GM18519 (cell line): Measurements from ENCODE around the gene TTC32.
"Not testable (repeated sequence)": the region's sequence is repeated elsewhere in the genome, so short reads cannot be mapped to it uniquely, and the experiment has no call there.

Source experiments
- ATAC-seq: cut with Tn5 transposase; IDR thresholded peaks from one replicate; pipeline ENCODE4 v1.9.1; 2021; ENCODE audit warnings: mild to moderate bottlenecking, moderate library complexity; ENCODE audit not compliant: unreplicated experiment, low FRiP score

TTC32 gene

DNA sequence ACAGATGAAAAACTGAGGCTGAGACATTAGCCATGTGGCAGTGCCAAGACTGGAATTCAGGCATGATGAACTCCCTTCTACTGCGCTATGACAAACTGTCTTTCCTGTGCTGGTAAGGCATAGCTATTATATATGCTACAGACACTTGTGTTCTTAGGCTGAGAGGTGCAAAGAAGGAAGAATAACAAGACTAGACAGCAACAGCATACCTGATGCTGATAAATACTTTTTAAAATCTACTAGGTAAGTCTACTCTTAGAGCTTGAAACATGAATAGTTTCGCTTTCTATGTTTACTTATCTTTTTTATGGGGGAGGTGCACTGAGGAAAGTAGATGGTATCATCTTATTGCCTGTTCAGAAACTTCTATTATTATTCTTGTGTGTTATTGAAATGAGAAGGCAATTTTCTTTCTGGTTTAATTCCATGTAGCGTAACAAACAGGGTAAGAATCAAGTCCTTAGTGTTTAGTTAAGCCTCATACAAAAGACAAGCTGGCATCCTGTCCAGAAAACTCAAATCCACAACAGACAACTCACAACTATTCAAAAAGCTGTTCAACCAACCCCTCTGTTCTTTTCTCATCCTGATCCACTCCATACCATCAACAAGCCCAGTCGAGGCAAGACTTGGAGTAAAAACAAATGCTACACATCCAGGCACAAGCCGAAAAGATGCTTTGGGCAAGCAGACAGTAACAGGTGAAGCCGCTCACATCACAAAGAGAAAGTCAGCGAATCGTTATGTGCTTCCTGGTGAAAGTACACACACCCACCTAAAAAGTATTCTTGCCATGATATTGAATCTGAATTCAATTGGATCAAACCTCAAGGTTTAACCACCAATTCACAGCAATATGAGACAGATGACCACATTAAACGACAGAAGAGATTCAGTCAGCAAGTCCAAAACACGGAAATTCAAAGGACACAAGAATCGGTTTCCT lies 1.5 kb downstream of the TTC32 start:
- ATAC-seq: peak; percentile 28

DNA sequence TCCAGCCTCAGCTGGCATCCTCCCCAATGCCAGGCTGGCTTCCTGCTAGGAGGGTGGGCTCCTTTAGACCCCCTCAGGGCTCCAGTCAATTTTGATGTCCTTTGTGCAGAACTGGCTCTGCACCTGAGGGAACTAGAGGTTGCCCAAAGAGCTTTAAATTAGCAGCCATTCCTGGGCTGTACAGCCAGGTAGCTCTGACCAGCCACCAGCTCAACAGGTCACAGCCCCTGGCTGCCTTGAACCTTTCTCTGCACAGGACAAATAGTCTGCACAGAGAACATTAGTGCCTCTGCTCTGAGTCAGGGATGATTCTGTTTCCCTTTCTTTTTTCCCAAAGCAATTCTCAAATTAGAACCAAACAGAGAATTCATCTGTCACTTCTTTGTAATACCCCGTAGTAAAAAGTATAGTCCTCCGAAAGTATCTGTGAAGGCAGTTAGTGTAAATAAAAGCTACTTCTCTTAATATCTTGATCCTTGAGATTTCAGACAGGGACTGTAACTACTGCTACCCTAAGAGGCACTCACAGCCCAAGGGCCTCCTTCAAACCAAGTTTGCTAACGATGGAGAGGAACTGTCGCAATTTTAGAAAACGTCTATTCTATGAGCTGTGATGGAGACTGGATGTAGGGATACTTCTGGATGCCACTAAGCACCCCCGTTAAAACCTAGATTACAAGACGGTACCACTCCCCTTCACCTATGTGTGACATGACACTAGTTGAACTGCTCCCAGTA lies 3.0 kb downstream of the TTC32 start:
- ATAC-seq: no peak

DNA sequence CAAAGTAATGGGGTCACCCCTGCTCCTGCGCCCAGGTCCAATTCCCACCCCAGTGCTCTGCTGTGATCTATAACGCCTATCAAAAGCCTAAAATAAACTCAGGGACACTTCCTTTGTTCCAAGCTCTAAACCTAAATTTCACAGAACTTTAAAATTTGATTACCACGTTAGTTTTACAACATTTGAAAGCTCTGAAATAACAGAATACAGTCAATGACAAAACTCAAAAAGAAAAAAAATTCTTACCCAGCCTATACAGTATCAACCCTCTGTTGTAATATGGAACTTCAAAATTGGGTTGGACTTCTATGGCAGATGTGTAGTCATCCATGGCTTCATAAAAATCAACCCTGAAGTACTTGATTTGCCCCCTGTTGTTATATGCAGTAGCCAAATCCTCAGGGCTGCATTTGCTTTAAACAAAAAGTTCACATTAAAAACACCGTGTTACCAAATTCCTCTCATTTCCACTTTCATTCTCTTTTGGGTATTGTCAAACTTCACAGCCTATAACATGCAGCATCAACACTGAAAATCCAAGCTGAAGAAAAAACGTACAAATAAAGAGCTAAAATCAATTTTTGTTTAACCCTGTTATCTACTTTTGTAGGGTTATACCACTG lies 4.0 kb downstream of the TTC32 start:
- ATAC-seq: no peak

DNA sequence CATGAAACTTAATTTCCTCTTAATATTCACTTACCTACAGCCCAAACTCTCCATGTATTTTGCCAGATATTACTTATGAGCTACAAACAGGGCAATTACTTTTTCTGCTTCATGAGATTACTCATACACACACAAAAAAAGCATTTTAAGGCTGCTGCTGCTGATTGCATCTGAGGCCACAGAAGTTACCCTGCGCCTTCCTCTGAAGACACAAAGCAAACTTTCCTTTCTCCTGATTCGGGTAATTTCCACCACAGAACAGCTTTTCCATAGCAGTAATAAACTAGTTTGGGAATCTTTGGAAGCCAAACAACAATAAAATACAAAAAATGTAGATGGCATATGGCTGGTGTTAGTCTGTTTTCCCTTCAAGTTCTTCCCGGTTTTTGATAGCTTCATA lies 6.2 kb downstream of the TTC32 start:
- ATAC-seq: no peak

DNA sequence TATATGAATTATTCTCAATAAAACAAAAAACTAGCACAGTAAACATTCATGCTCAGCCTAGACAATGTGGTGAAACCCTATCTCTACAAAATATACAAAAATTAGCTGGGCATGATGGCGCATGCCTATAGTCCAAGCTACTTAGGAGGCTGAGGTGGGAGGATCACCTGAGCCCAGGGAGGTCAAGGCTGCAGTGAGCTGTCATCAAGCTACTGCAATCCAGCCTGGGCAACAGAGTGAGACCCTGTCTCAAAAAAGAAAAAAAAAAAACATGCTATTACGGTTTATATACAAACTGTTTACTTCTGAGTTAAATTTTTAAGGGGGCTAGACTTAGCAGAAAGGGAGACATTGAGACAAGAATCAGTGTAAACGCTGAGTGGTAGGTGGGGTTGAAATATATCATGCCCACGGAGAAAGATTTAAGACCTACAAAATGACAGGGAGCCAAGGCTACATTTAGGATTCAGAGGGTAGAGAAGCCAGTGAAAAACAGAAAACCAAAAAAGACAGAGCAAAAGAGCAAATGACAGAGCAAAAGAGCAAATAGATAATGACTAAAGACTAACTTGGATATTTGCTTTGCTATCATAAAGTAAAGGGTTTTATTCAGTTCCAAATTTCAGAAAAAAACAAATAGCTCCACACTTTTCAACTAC lies 7.5 kb downstream of the TTC32 start:
- peak; percentile 7 for ATAC-seq

DNA sequence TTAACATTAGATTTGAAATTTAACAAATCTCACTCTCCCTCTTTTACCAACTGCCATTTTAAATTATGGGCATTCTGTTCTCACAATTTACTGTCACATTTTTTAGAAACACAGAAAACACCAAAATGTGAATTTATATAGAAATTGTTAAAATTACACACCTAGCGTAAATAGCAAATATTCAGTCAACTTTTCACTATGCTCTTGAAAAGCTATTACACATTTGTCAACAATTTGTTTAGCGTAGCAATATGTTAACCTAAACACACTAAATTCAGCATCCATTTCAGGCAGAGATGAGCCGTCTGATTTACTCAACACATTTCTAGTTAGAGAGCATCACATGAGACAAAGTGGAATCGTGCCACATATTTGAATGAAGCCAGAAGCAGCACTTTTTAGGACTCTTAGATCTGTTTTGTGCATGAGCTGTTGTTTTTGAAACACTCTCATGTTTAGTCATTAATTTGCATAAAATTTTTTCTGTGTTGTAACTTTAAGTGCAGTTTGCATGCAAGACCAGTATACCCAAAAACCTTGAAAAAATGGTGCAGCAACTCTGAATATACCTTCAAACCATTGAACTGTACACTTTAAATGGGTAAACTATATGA lies 8.2 kb downstream of the TTC32 start:
- ATAC-seq: peak; percentile 78

DNA sequence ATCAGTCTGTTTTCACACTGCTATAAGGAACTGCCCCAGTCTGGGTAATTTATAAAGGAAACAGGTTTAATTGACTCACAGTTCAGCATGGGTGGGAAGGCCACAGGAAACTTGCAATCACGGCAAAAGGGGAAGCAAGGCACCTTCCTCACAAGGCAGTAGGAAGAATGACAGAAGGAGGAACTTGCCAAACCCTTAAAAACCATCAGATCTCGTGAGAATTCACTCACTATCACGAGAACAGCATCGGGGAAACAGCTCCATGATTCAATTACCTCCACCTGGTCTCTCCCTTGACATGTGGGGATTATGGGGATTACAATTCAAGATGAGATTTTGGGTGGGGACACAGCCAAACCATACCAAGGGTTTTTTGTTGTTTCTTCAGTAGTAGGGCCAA lies 9.8 kb downstream of the TTC32 start:
- ATAC-seq: not testable (repeated sequence)

DNA sequence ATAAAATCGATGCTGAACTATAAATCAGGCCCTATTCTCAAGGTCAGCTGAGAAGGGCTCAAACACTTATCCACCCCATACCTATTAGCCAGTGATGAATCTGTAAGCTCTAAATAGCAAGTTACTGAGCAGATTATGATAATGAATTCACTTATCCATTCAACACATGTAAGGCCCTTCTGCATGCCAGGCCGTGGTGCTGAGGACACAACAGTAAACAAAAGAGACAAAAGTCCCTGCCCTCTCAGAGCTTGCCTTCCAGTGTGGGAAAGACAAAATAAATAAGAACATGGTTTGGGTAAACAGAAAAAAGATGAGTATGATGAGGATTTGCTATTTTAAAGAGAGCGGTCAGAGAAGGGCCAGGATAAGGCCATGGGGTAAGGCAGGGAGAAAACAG lies 11.7 kb downstream of the TTC32 start:
- no peak for ATAC-seq

DNA sequence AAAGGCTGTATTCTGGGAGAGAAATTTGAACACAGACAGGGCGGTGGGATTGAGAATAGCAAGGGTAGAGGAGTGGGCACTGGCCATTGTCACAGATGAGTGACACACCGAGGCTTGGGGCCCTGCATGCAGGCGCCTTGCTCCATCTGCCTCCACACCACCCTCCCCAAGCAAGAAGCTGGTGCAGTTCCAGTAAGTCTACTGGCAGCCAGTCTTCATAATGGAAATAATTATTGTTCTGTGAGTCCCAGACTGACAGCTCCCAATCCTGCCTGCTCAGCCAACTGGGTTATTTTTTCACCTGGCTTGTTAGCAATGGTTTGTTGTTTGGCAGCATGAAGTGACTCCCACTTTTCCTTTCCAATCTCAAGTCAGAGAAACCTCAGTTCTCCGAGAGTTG lies 13.0 kb downstream of the TTC32 start:
- ATAC-seq: no peak

DNA sequence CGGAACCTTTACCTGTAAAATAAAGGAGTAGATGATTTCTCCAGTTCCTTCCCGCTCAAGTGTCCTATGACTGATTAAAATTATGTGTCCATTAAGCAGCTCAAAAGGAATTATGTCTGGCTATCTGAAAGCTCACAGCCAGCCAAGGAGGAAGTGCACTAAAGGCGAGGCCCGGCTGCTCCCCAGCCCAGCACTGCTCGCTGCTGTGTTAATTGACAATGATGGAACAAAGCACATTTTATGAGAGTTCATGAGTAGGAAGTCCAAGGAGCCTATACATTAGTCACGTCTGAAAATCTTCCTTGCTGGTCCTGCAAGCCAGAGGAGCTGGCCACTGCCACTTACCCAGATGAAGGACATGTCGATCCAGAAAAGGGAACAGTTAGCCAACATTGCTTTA lies 14.3 kb downstream of the TTC32 start:
- ATAC-seq: no peak

DNA sequence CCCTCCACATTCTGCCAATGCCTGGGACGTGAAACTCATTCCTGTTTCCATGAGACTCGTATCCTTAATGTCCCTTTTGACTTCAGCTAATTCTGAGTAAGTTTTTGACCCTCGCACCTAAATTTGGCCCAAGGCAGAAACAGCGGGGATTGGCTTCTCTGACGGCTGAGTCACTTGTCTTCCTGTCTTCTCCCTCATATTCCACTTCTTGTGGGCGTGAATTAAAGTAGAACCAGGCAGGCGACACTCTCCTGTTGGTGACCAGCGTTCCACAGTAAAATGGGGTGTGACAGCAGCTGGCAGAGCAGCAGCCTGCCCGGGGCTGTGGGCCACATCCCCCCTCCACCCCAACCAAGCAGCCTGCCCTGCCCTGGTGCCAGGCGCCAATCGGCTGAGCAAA lies 15.5 kb downstream of the TTC32 start:
- no peak for ATAC-seq

DNA sequence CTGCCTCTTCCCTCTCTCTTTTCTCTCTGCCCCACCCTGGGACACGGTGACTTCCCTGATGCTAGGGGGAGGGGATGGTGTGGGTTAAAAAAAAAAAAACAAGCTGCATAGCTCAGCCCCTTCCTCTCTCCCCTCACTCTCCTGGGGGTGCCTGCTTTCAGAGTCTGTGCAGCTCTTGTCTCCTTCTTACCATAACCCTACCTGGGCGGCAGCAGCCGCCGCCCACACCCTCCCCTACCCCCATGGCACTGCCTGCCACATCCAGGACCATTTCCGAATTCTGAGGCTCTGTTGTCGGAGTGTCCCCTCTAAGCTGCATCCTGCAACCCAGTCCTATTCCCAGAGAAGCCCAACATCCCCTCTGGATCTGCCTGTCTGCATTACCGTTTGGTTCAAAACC lies 16.0 kb downstream of the TTC32 start:
- no peak for ATAC-seq

DNA sequence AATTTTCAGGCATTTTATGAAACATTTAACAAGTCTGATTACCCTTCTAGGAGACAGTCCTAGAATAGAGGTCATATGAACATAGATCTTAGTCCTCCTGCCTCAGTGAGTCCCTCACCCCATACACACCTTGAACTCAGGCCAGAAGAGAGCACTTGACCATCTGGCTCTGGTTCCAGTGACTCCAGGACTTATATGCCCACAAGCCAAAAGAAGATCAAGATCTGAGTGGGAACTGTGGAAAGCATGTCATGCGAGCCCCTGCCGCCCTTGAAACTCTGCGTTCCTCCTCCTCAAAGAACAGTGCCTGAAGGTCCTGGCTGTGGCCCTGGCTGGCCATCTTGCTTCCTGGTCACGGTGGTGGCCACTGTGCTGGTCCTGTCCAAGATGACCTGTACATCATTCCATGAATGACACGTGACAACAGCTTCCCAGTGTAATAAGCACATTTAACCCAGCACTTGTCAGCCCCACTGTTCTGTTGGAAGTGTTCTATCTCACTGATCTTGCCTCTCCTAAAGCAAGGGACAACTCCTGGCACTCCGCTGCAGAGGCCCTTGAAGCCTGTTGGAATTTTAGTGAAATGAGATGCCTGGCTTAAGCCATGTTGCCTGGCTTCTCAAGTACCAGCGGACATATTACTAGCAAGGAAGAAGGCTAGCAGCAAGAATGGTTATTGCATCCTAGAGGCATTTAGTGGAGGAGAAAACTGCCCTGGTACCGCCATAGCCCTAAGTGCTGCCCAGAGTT lies 17.6 kb downstream of the TTC32 start:
- ATAC-seq: no peak

DNA sequence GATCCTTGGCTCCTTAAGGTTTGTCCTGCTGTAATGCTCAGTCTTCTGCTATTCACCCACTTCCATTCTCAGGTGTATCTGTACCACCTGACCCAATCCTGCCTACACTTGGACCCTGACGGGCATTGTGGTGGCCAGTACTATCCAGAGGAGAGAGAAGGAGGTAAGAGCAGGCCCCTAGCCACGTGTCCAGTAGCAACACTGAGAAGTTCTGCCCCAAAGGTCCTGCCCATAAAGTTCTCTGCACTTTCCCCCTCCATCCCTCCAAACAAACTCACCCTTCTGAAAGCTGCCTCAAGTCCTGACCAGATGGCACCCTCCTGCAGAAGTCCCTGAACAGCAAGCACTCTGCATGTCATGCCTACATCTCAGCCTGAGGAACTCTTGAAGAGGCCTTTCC lies 18.3 kb downstream of the TTC32 start:
- no peak for ATAC-seq

DNA sequence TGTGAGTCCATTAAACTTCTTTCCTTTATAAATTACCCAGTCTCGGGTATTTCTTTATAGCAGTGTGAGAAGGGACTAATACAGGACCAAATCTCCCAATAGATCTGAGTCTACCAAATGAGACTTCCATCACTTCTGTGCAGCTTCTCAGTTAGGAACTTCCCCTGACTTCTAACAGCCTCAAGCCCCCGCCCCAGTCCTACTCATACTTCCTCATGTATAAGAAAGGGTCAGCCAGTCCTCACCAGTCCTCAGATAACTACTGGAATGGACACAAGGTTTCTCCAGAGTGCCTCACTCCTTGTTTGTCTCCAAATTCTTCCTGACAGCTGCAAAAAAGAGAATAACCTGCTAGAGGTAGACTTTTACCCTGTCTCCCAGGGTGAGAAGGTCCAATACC lies 19.5 kb downstream of the TTC32 start:
- no peak for ATAC-seq

DNA sequence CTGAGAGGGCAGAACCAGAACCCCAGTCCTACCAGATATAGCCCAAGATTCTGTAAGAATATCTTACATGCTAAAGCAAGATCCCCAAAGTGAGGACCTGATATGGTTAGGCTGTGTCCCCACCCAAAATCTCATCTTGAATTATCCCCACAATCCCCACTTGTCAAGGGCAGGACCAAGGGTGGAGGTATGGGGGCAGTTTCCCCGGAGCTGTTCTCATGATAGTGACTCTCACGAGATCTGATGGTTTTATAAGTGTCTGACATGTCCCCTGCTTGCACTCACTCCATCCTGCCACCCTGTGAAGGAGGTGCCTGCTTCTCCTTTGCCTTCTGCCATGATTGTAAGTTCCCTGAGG lies 19.9 kb downstream of the TTC32 start:
- ATAC-seq: no peak

DNA sequence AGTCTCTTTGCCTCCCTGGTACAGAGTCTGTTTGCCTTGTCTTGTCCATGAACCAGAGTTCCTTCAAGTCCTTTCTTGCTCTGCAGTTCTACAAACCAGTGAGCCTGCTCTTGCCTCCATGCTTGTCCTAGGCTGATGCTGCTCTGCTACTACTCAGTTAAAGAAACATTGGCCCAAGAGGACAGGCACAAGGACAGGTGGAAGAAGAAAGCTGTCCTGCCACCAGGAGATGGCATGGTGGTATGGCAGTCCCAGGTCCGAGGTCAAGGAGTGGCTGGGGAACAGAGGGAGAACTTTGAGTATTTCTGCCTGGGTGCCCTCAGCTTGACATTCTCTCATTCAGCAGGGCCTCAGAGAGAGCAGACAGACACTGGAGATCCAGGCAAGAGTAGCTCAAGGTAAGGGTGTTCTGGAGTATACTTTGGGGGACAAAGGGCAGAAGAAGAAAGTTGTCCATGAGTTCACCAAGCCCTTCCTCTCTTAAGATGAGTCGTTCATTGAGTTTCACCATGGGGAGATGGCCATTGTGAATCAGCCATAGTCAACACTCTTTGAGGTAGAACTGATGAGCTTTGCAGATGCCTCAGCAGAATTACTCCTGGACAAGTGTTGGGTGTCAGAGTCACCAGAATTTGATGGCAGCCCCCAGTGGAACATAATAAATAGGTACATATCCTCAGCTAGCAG lies 20.4 kb downstream of the TTC32 start:
- ATAC-seq: no peak

DNA sequence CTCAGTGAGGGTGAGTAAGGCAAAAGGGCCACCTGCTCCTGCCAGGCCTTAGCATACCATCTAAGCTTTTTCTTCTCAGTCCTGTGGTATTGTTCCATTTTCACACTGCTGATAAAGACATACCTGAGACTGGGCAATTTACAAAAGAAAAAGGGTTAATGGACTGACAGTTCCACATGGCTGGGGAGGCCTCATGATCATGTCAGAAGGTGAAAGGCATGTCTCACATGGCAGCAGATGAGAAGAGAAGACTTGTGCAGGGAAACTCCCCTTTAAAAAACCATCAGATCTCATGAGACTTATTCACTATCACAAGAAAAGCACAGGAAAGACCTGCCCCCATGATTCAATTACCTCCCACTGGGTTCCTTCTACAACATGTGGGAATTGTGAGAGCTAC lies 21.6 kb downstream of the TTC32 start:
- ATAC-seq: not testable (repeated sequence)

DNA sequence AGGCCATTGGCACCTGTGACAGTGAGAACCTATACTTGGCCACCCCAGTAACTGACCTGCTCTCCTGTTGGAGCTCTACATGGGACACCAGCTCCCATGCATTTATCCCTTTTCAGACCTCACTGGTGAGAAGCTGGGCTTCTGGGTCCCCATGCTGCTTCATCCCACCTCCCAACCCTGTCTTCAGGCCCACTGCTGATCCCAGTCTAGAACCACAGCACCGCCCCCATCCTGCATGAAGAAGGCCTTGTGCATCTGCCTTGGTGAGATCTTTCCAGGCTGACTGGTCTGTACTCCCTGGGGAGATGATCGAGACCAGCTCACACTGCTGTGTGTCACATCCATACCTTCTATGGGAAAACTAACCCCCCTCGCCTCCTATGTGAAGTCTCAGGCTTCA lies 22.7 kb downstream of the TTC32 start:
- ATAC-seq: no peak
